GM10248 (cell line): Measurements from ENCODE around the gene TMEM154.

Experiments used
- CTCF ChIA-PET: fragments of 300-600 bp; sonication (Branson Sonifier 250); formaldehyde crosslinking; extraction: SDS; loops from one replicate; lab custom pipeline; 2021; ENCODE audit warnings: antibody characterized with exemption; lab: Yijun Ruan, JAX
- POLR2A ChIA-PET: fragments of 350-650 bp; sonication (Branson Sonifier 250); formaldehyde crosslinking; extraction: SDS; loops from one replicate; lab custom pipeline; 2020; ENCODE audit warnings: antibody characterized with exemption; lab: Yijun Ruan, JAX
- DNase-seq: peaks from one replicate; pipeline ENCODE4 v3.0.0; 2012; ENCODE audit errors: extremely low spot score
- CTCF ChIP-seq: IDR thresholded peaks from 2 replicates; pipeline ENCODE4 v1.5.1; 2012; ENCODE audit warnings: mild to moderate bottlenecking, low read depth; ENCODE audit errors: extremely low read depth, missing control alignments, control extremely low read depth

The TMEM154 gene

GRCh38 chr4:152689615-152690501, 10.1 kb upstream of the TMEM154 start:
- ChIA-PET POLR2A (no interaction called here), CTCF (interaction anchor here (0.7 to 1.4 kb wide), 4 partner anchors 10 to 49 kb away, joined by 3 read pairs; partner anchors contain the start of gene TMEM154)
- TF ChIP-seq CTCF, result no peak
- DNase-seq, result no peak

- no peak for DNase-seq
- CTCF ChIA-PET, result interaction anchor here (0.8 to 1.2 kb wide), 2 partner anchors 11 to 186 kb away, joined by 3 read pairs; no protein-coding TSS in a partner anchor
- no peak for TF ChIP-seq CTCF
- POLR2A ChIA-PET, result no interaction called here
Observed at GRCh38 chr4:152687974-152688599, 8.3 kb upstream of the TMEM154 start.

- ChIA-PET CTCF (interaction anchor here (1.2 kb wide), 1 partner anchor 17 kb away, joined by 3 read pairs; no protein-coding TSS in a partner anchor), POLR2A (no interaction called here)
- no peak for TF ChIP-seq CTCF
- no peak for DNase-seq
Observed at GRCh38 chr4:152686452-152687013, 6.7 kb upstream of the TMEM154 start.

- POLR2A ChIA-PET, result no interaction called here
- CTCF ChIA-PET, result interaction anchor here (0.8 to 2.2 kb wide), 10 partner anchors 9 to 179 kb away, joined by 3 to 8 read pairs (median 3); no protein-coding TSS in a partner anchor
- TF ChIP-seq CTCF, result no peak
- DNase-seq, result no peak
Observed at GRCh38 chr4:152684587-152684986, 4.8 kb upstream of the TMEM154 start.

GRCh38 chr4:152684007-152684406, 4.2 kb upstream of the TMEM154 start:
- ChIA-PET CTCF (interaction anchor here (0.8 to 2.2 kb wide), 11 partner anchors 9 to 179 kb away, joined by 3 to 8 read pairs (median 3); no protein-coding TSS in a partner anchor), POLR2A (no interaction called here)
- no peak for TF ChIP-seq CTCF
- DNase-seq, result peak; percentile 48
